Tibial artery (tissue), 4 donors: ENCODE data around the gene NUMB.

ENCODE experiments used
- DNase-seq, 2 donors: peaks; one replicate each; pipeline ENCODE4 v3.0.0-alpha.2; 2019
- H3K27ac ChIP-seq, 2 donors: fragments of 200-600 bp; sonication (generic) in 1 of 2; 1 replicate in 1 of 2; 2 replicates in 1 of 2; pipeline ENCODE4 v1.5.1; 2018 to 2019; ENCODE audit warnings: mild to moderate bottlenecking in 1 of 2
- H3K27me3 ChIP-seq, 2 donors: fragments of 200-600 bp; sonication (generic) in 1 of 2; one replicate each; pipeline versions ENCODE4 v1.5.1 to v1.6.0; 2016 to 2019
- H3K36me3 ChIP-seq, 3 donors: fragments of 200-600 bp; sonication (generic) in 2 of 3; one replicate each; pipeline ENCODE4 v1.5.1; 2016 to 2019; ENCODE audit warnings: mild to moderate bottlenecking in 2 of 3
- H3K4me1 ChIP-seq, 4 donors: fragments of 200-600 bp; sonication (generic) in 2 of 4; 1 replicate in 3 of 4; 2 replicates in 1 of 4; pipeline ENCODE4 v1.5.1; 2016 to 2019
- H3K4me3 ChIP-seq, 2 donors: fragments of 200-600 bp; sonication (generic) in 1 of 2; 1 replicate in 1 of 2; 2 replicates in 1 of 2; pipeline ENCODE4 v1.5.1; 2018 to 2019; ENCODE audit warnings: mild to moderate bottlenecking in 2 of 2
- H3K9me3 ChIP-seq, 3 donors: fragments of 200-600 bp; sonication (generic) in 1 of 3; one replicate each; pipeline ENCODE4 v1.5.1; 2016 to 2019
- intact Hi-C: fragments of 100-400 bp; cut with DNase I; formaldehyde crosslinking; loops from one replicate; pipeline ENCODE4 v1.15.0; 2023; ENCODE audit warnings: low total_unique reads
- TF ChIP-seq, protein P1 (sequence below), 2 experiments: fragments of 200-600 bp in 1 of 2; fragments of 450-650 bp in 1 of 2; IDR thresholded peaks; one replicate each; pipeline ENCODE4 v1.5.1; 2017 to 2019; ENCODE audit warnings: antibody characterized with exemption in 2 of 2, mild to moderate bottlenecking in 1 of 2, moderate library complexity in 1 of 2

Gene NUMB

DNA sequence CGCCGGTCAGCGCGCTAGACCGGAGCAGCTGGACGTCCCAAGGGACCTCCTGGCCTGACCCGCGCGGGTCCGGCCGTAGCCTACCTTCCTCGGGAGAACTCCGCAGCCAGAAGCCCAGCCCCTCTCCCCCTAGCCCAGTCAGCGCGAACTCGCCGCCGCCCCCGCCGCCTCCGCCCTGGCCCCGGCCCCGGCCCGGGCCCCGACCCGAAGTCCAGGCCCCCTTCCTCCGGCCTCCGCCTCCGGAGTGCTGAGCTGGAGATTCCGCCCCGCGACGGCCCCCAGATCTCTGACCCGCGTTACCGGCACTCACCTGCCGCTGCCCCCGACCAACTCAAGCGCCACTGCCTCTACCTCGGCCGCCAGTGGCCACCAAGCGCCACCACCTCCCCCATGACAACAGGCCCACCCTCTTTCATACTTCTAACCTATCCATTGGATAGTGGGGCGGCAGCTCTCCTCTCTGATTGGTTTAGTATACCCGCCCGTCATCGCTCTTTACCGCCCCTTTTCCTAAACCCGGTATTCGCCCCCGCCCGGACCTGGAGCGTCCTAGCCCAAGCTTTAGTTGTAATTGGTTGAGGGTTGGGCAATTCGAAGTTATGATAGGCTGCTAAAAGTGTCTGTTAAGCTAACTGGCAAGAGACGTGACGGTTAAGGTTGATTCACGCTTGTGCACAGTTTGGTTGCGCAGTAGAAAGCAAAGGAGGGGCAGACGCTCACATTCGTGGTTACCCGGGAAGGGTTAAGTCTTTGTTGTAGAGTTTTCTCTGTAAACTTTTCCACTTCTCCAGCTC is at the start of gene NUMB:
Gene NUMB, minus strand, starts transcription at position 364 of the 794 bp plus-strand sequence. CDS start 102,795 bp downstream, outside the sequence.
- Histone ChIP-seq H3K36me3 (no peaks in the 10 kb centered on the region), H3K9me3 (no peaks in the 10 kb centered on the region), H3K4me3 (peak within 1 kb of the TSS; percentile 98 to 99), H3K27ac (peak within 1 kb of the TSS; percentile 94 to 96), H3K4me1 (peaks cover 0 to 58% (median 28%) of the 10 kb centered on the region in 4 donors), H3K27me3 (no peaks in the 10 kb centered on the region)
- intact Hi-C loops, result no loop called here
- TF ChIP-seq, protein P1, sequence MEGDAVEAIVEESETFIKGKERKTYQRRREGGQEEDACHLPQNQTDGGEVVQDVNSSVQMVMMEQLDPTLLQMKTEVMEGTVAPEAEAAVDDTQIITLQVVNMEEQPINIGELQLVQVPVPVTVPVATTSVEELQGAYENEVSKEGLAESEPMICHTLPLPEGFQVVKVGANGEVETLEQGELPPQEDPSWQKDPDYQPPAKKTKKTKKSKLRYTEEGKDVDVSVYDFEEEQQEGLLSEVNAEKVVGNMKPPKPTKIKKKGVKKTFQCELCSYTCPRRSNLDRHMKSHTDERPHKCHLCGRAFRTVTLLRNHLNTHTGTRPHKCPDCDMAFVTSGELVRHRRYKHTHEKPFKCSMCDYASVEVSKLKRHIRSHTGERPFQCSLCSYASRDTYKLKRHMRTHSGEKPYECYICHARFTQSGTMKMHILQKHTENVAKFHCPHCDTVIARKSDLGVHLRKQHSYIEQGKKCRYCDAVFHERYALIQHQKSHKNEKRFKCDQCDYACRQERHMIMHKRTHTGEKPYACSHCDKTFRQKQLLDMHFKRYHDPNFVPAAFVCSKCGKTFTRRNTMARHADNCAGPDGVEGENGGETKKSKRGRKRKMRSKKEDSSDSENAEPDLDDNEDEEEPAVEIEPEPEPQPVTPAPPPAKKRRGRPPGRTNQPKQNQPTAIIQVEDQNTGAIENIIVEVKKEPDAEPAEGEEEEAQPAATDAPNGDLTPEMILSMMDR (IDR thresholded peaks at IDR 0.05), result peak; percentile 9 to 26
- peak; percentile 99 for DNase-seq

DNA sequence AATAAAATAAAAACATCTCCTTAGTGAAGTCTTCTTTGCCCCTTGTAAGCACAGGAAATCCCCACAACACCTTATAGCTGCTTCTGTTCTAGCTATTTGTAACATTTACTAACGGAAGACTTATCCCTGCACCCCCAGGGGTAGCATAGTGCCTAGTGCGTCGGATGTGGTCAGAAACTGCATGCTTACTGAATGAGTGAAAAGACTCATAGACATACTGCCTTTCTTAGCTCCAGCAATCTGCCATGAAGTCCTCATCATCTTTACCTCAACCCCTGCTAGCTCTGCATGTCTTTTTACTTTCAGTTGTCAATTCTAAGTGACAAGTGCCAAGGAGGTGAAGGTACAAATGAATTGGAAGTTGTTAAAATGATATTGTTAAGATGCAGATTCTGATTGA is 45.3 kb upstream of the NUMB start:
- intact Hi-C loops, result no loop called here
- Histone ChIP-seq H3K27me3 (no peaks in the 10 kb centered on the region), H3K4me1 (no peaks in the 10 kb centered on the region), H3K9me3 (no peaks in the 10 kb centered on the region), H3K27ac (no peak overlapping the region), H3K4me3 (no peak overlapping the region), H3K36me3 (peaks cover 0 to 43% (median 14%) of the 10 kb centered on the region in 3 donors)
- DNase-seq, result no peak
- TF ChIP-seq, protein P1 (IDR thresholded peaks at IDR 0.05), result no peak

DNA sequence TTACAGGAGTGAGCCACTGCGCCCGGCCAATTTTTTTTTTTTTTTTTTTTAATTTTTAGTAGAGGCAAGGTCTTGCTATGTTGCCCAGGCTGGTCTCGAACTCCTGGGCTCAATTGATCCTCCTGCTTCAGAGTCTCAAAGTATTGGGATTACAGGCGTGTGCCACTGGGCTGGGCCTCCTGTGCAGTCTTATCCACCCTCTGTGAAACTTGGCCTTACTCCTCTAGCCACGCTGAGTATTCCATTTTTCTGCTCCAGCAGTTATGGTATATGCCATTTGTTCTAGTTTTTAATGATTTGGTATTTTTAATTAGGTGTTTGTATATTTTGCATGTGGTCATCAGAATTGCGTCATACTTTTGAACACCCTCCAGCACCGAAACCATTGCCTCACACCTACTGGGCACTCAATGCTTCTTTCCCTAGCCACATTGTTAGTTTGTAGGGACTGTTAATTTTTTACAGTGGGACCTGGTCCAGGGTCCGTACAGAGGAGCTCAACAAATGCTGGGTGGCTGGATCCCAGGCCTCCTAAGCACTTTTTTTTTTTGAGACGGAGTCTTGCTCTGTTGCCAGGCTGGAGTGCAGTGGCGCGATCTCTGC is 43.8 kb upstream of the NUMB start:
- Histone ChIP-seq H3K27ac (no peak overlapping the region), H3K27me3 (no peaks in the 10 kb centered on the region), H3K36me3 (peaks cover 0 to 53% (median 14%) of the 10 kb centered on the region in 3 donors), H3K4me1 (no peaks in the 10 kb centered on the region), H3K4me3 (no peak overlapping the region), H3K9me3 (no peaks in the 10 kb centered on the region)
- DNase-seq, result no peak
- TF ChIP-seq, protein P1 (IDR thresholded peaks at IDR 0.05), result no peak
- intact Hi-C loops, result no loop called here

DNA sequence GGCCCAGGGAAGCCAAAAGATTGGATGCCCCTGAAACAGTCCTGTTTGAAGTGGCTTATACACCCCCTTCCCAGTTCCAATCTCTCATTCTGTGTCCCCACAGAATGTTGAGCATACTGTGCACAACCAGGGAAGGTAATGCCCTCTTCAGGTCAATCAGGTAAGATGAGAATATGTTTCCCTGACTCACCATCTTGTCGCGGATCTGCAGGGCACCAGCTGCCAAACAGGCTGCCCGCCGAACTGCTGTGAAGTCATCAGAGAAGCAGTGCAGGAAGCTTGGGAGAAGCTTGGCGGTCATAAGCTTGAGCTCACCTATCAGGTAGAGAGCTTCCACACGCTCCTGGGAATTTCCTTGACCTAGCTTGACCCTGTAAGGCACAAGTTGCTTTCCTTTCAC is 42.0 kb upstream of the NUMB start:
- Histone ChIP-seq H3K4me1 (no peaks in the 10 kb centered on the region), H3K9me3 (no peaks in the 10 kb centered on the region), H3K27ac (no peak overlapping the region), H3K27me3 (no peaks in the 10 kb centered on the region), H3K36me3 (peaks cover 1 to 58% (median 19%) of the 10 kb centered on the region in 3 donors), H3K4me3 (no peak overlapping the region)
- DNase-seq, result no peak
- TF ChIP-seq, protein P1 (IDR thresholded peaks at IDR 0.05), result no peak
- intact Hi-C loops, result no loop called here

DNA sequence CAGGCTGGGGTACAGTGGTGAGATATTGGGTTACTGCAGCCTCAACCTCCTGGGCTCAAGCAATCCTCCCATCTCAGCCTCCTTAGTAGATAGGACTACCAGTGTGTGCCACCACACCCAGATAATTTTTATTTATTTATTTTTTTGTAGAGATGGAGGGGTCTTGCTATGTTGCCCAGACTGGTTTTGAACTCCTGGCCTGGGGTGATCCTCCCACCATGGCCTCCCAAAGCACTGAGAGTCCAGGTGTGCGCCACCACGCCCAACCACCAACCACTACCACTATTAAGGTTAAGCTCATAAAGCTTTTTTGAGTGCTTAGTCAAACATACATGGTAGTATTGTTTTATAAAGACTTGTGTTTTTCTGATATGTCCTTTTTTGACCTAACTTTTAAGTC is 36.2 kb upstream of the NUMB start:
- Histone ChIP-seq H3K36me3 (peaks cover 11 to 45% (median 16%) of the 10 kb centered on the region in 3 donors), H3K4me1 (peaks cover 0 to 35% (median 25%) of the 10 kb centered on the region in 4 donors), H3K9me3 (no peaks in the 10 kb centered on the region), H3K27ac (no peak overlapping the region), H3K27me3 (no peaks in the 10 kb centered on the region), H3K4me3 (no peak overlapping the region)
- intact Hi-C loops, result no loop called here
- DNase-seq, result no peak
- TF ChIP-seq, protein P1 (IDR thresholded peaks at IDR 0.05), result no peak
